HepG2 (cell line): ENCODE data around the gene ZNF683. TPM values are rescaled to one million over a fixed set of nuclear protein-coding genes. Genes with fewer than 3 reads are reported as not detected.

ENCODE experiments used
- ATAC-seq: fragments of 200-7000 bp; cut with Tn5 transposase; 3 replicates; pipeline ENCODE4 v1.9.1; 2020; ENCODE audit warnings: mild to moderate bottlenecking, moderate library complexity
- BruUV-seq: library from RNA; stranded (reverse); fragments of 400-500 nt; replicated peaks from 2 replicates; lab custom pipeline; 2021; lab: Mats Ljungman, UMichigan
- CTCF ChIA-PET: fragments of 300-600 bp; formaldehyde crosslinking; extraction: SDS; loops from one replicate; lab custom pipeline; 2021; ENCODE audit warnings: low total read pairs, inconsistent platforms, low intra/inter-chr PET ratio; lab: Yijun Ruan, JAX
- POLR2A ChIA-PET: fragments of 350-600 bp; sonication (Branson Sonifier 250); formaldehyde crosslinking; loops from one replicate; lab custom pipeline; 2020; ENCODE audit warnings: antibody characterized with exemption, inconsistent platforms; lab: Yijun Ruan, JAX
- DNase-seq: peaks from one replicate; pipeline ENCODE4 v3.0.0-alpha.2; 2015; ENCODE audit warnings: low spot score
- FAIRE-seq: peaks from 3 replicates; lab custom pipeline; 2011; peaks lifted over from hg19 to GRCh38; lab: Jason Lieb, UNC
- H2AFZ ChIP-seq: one replicate; pipeline ENCODE4 v1.6.1; 2011; ENCODE audit warnings: low read length, inconsistent platforms
- H3K27ac ChIP-seq: fragments of 300-600 bp; 3 replicates; pipeline ENCODE4 v1.8.0; 2011; ENCODE audit warnings: mixed run types, mild to moderate bottlenecking, mixed read lengths, low read length, inconsistent platforms; ENCODE audit not compliant: insufficient read depth; ENCODE audit errors: extremely low read length
- H3K27me3 ChIP-seq, 2 experiments: fragments of 200-600 bp in 1 of 2; 2 replicates in 1 of 2; 3 replicates in 1 of 2; pipeline versions ENCODE4 v1.6.0 to v1.8.0; 2011; ENCODE audit warnings: low read length in 2 of 2, mild to moderate bottlenecking in 2 of 2, moderate library complexity in 2 of 2, inconsistent platforms in 1 of 2; ENCODE audit not compliant: insufficient read depth in 2 of 2, control insufficient read depth in 1 of 2
- H3K36me3 ChIP-seq, 2 experiments: fragments of 200-600 bp in 1 of 2; replicated peaks in 1 of 2; 2 replicates in 1 of 2; 3 replicates in 1 of 2; pipeline versions ENCODE4 v1.5.1 to v1.8.0; 2011; ENCODE audit warnings: low read length in 2 of 2, inconsistent platforms in 1 of 2; ENCODE audit not compliant: insufficient read depth in 2 of 2, control insufficient read depth in 1 of 2
- H3K4me1 ChIP-seq: 2 replicates; pipeline ENCODE4 v1.5.1; 2012; ENCODE audit warnings: low read length, inconsistent platforms; ENCODE audit not compliant: insufficient read depth
- H3K4me2 ChIP-seq: 2 replicates; pipeline ENCODE4 v1.6.0; 2011; ENCODE audit warnings: low read depth, low read length, inconsistent platforms
- H3K4me3 ChIP-seq, 3 experiments: fragments of 200-600 bp in 1 of 3; sonication (generic), shearing (Covaris generic) in 1 of 3; replicated peaks in 1 of 3; 2 replicates each; pipeline ENCODE4 v1.5.1; 2011 to 2016; ENCODE audit warnings: low read length in 3 of 3, inconsistent platforms in 2 of 3, low read depth in 2 of 3, mild to moderate bottlenecking in 2 of 3, control low read depth in 1 of 3, mixed read lengths in 1 of 3; ENCODE audit not compliant: insufficient read depth in 1 of 3
- H3K79me2 ChIP-seq: one replicate; pipeline ENCODE4 v1.6.1; 2011; ENCODE audit warnings: low read length, inconsistent platforms; ENCODE audit not compliant: insufficient read depth
- H3K9ac ChIP-seq: 2 replicates; pipeline ENCODE4 v1.6.0; 2011; ENCODE audit warnings: mild to moderate bottlenecking, low read depth, low read length, inconsistent platforms; ENCODE audit not compliant: insufficient read depth
- H3K9me3 ChIP-seq: 2 replicates; pipeline ENCODE4 v1.5.1; 2012; ENCODE audit warnings: mild to moderate bottlenecking, low read length
- H4K20me1 ChIP-seq: 2 replicates; pipeline ENCODE4 v1.6.0; 2011; ENCODE audit warnings: inconsistent platforms, mild to moderate bottlenecking, low read length, moderate library complexity; ENCODE audit not compliant: insufficient read depth
- CTCF ChIP-seq: sonication (generic); formaldehyde crosslinking; IDR thresholded peaks from 2 replicates; pipeline ENCODE4 v1.5.0; 2020; ENCODE audit warnings: mild to moderate bottlenecking, missing genetic modification reagents, moderate library complexity
- DBP ChIP-seq: sonication (generic); formaldehyde crosslinking; IDR thresholded peaks from 2 replicates; pipeline ENCODE4 v1.4.0; 2020; ENCODE audit warnings: missing genetic modification reagents; ENCODE audit errors: not compliant biosample characterization
- GTF3A ChIP-seq: sonication (generic); formaldehyde crosslinking; conservative IDR thresholded peaks from 2 replicates; pipeline ENCODE4 v1.4.0; 2020; ENCODE audit warnings: mild to moderate bottlenecking, missing genetic modification reagents
- MYC ChIP-seq: sonication (generic); formaldehyde crosslinking; IDR thresholded peaks from 2 replicates; pipeline ENCODE4 v1.9.0; 2021; ENCODE audit warnings: missing genetic modification reagents, borderline replicate concordance
- NPAS2 ChIP-seq: sonication (generic); formaldehyde crosslinking; IDR thresholded peaks from 2 replicates; pipeline ENCODE4 v1.8.0; 2022; ENCODE audit warnings: mild to moderate bottlenecking, missing genetic modification reagents, borderline replicate concordance
- PHF8 ChIP-seq: sonication (generic); formaldehyde crosslinking; IDR thresholded peaks from 2 replicates; pipeline ENCODE4 v1.5.0; 2020; ENCODE audit warnings: missing genetic modification reagents
- SIX4 ChIP-seq: sonication (generic); formaldehyde crosslinking; IDR thresholded peaks from 2 replicates; pipeline ENCODE4 v1.4.0; 2020; ENCODE audit warnings: missing genetic modification reagents
- TCF7 ChIP-seq: sonication (generic); IDR thresholded peaks from 2 replicates; pipeline ENCODE4 v1.6.1; 2016; ENCODE audit warnings: antibody characterized with exemption, low read depth
- TRIM24 ChIP-seq: sonication (generic); formaldehyde crosslinking; IDR thresholded peaks from 2 replicates; pipeline ENCODE4 v1.8.0; 2022; ENCODE audit warnings: mild to moderate bottlenecking, missing genetic modification reagents
- ZBTB2 ChIP-seq: sonication (generic); formaldehyde crosslinking; IDR thresholded peaks from 2 replicates; pipeline ENCODE4 v1.8.0; 2022; ENCODE audit warnings: low read depth, missing genetic modification reagents
- ZKSCAN1 ChIP-seq: fragments of 150-350 bp; IDR thresholded peaks from 2 replicates; pipeline ENCODE4 v1.6.1; 2014; ENCODE audit warnings: low read length
- ZNF207 ChIP-seq: fragments of 450-650 bp; IDR thresholded peaks from 2 replicates; pipeline ENCODE4 v1.6.1; 2016; ENCODE audit warnings: antibody characterized with exemption, borderline replicate concordance
- ZNF274 ChIP-seq: sonication (generic); formaldehyde crosslinking; IDR thresholded peaks from 2 replicates; pipeline ENCODE4 v1.5.1; 2020; ENCODE audit warnings: mild to moderate bottlenecking, missing genetic modification reagents
- ZNF354B ChIP-seq: sonication (generic); formaldehyde crosslinking; IDR thresholded peaks from 2 replicates; pipeline ENCODE4 v1.8.0; 2022; ENCODE audit warnings: mild to moderate bottlenecking, missing genetic modification reagents
- ZNF430 ChIP-seq: sonication (generic); formaldehyde crosslinking; IDR thresholded peaks from 2 replicates; pipeline ENCODE4 v1.9.0; 2021; ENCODE audit warnings: mild to moderate bottlenecking, missing genetic modification reagents
- ZNF441 ChIP-seq: sonication (generic); formaldehyde crosslinking; IDR thresholded peaks from 2 replicates; pipeline ENCODE4 v1.7.0; 2021; ENCODE audit warnings: missing genetic modification reagents, borderline replicate concordance
- ZNF720 ChIP-seq: sonication (generic); formaldehyde crosslinking; IDR thresholded peaks from 2 replicates; pipeline ENCODE4 v1.4.0; 2020; ENCODE audit warnings: missing genetic modification reagents
- WGBS: methylation state at CpG from one replicate; pipeline ENCODE4 v1.1.6; 2017; ENCODE audit warnings: low lambda C conversion rate; 5-methylcytosine and 5-hydroxymethylcytosine counted together
- in situ Hi-C: cut with HindIII; loops from 2 replicates; pipeline ENCODE4 v1.10.0; 2017; ENCODE audit warnings: low pct_unique_long_range_greater_than_20kb; ENCODE audit not compliant: extremely low pct_ligation_motif_present
- intact Hi-C: fragments of 100-400 bp; cut with micrococcal nuclease; formaldehyde crosslinking; loops from one replicate; pipeline ENCODE4 v1.10.0; 2022; ENCODE audit not compliant: unreplicated experiment
- polyA plus RNA-seq, 8 experiments: library from polyadenylated mRNA; depleted of rRNA in 3 of 8; stranded (reverse) in 7 of 8; unstranded in 1 of 8; fragments of >200 nt; fragmentation: Illumina TruSeq in 4 of 8; extraction: Trizol in 4 of 8; gene quantifications; 2 replicates each; pipeline versions ENCODE4 v1.2.1 to v1.2.3, GENCODE V29; 2011 to 2016; ENCODE audit warnings: low read depth in 4 of 8, missing spikeins in 1 of 8, mixed read lengths in 1 of 8; ENCODE audit not compliant: insufficient read depth in 1 of 8
- total RNA-seq, 5 experiments: library from RNA; depleted of rRNA; stranded (reverse); fragments of >200 nt; fragmentation: Illumina TruSeq; extraction: Trizol; gene quantifications; 2 replicates each; pipeline ENCODE4 v1.2.3, GENCODE V29; 2016; ENCODE audit warnings: low read depth in 1 of 5

ZNF683 gene
- total and polyA plus RNA-seq, 2 of the 13 experiments (the other 11 are each of a cell fraction or from before 2014, with no cell fraction given): not detected

GRCh38 chr1:26323382-26323781 is 49.2 kb downstream of the ZNF683 start:
- no peak overlapping the region for H3K4me3 ChIP-seq
- in situ Hi-C loops: loop anchor here (5.0 kb wide), 2 partner anchors 39 to 41 kb away; partner anchors contain the start of gene SH3BGRL3
- ChIA-PET POLR2A (no interaction called here), CTCF (no interaction called here)
- H3K36me3 ChIP-seq: no peaks in the 10 kb centered on the region
- no peak overlapping the region for H2AFZ ChIP-seq
- no peaks in the 10 kb centered on the region for H3K4me1 ChIP-seq
- intact Hi-C loops: no loop called here
- no peak for TF ChIP-seq TCF7
- no peak for TF ChIP-seq ZNF441 (CRISPR knock-in tag)
- TF ChIP-seq TRIM24 (CRISPR knock-in tag): no peak
- no peak for TF ChIP-seq SIX4 (CRISPR knock-in tag)
- no peak for TF ChIP-seq CTCF (CRISPR knock-in tag)
- 0 out of 2 replicates have a peak, but pooled peaks have one; percentile 21 for TF ChIP-seq ZKSCAN1
- TF ChIP-seq NPAS2 (CRISPR knock-in tag): no peak
- no peaks in the 10 kb centered on the region for H3K79me2 ChIP-seq
- BruUV-seq: no TSS peak
- no peaks in the 10 kb centered on the region for H3K9me3 ChIP-seq
- H3K27ac ChIP-seq: no peak overlapping the region
- ATAC-seq (no peak), DNase-seq (no peak), FAIRE-seq (no peak)
- H4K20me1 ChIP-seq: no peaks in the 10 kb centered on the region
- H3K27me3 ChIP-seq: no peaks in the 10 kb centered on the region
- H3K9ac ChIP-seq: no peak overlapping the region
- 92% methylated on average over 2 of the region's 2 CpGs for WGBS
- no peak overlapping the region for H3K4me2 ChIP-seq

- H4K20me1 ChIP-seq: no peaks in the 10 kb centered on the region
- in situ Hi-C loops: loop anchor here (5.0 kb wide), 2 partner anchors 40 kb away; partner anchors contain the start of gene SH3BGRL3
- intact Hi-C loops: no loop called here
- ChIA-PET CTCF (interaction anchor here (1.1 to 2.3 kb wide), 4 partner anchors 36 to 132 kb away, joined by 3 to 26 read pairs (median 16); partner anchors contain the start of gene CATSPER4), POLR2A (interaction anchor here (0.8 to 1.1 kb wide), 3 partner anchors 29 to 152 kb away, joined by 3 to 5 read pairs (median 5); partner anchors contain the start of gene ZNF593)
- no peaks in the 10 kb centered on the region for H3K9me3 ChIP-seq
- H3K4me2 ChIP-seq: no peak overlapping the region
- H3K27me3 ChIP-seq: no peaks in the 10 kb centered on the region
- H3K36me3 ChIP-seq: no peaks in the 10 kb centered on the region
- BruUV-seq: no TSS peak
- no peak overlapping the region for H2AFZ ChIP-seq
- H3K9ac ChIP-seq: no peak overlapping the region
- H3K4me1 ChIP-seq: no peaks in the 10 kb centered on the region
- WGBS: 70% methylated on average over 10 of the region's 10 CpGs
- DNase-seq: no peak
- FAIRE-seq: no peak
- no peak overlapping the region for H3K27ac ChIP-seq
- no peak overlapping the region for H3K4me3 ChIP-seq
- H3K79me2 ChIP-seq: no peaks in the 10 kb centered on the region
- 0 out of 3 replicates have a peak, but pooled peaks have one; percentile 11 for ATAC-seq
- TF ChIP-seq ZNF274 (no peak), DBP (CRISPR knock-in tag) (no peak), ZNF207 (no peak), ZNF430 (no peak), GTF3A (CRISPR knock-in tag) (no peak), ZBTB2 (no peak), ZNF720 (CRISPR knock-in tag) (no peak), PHF8 (CRISPR knock-in tag) (no peak), ZNF354B (no peak), MYC (CRISPR knock-in tag) (no peak)
These were observed 50.6 kb downstream of the ZNF683 start for GRCh38 chr1:26322042-26322331.
